ENCODE measurements around the gene POM121. TPM values are rescaled to one million over a fixed set of nuclear protein-coding genes. Genes with fewer than 3 reads are reported as not detected.
"Not testable (repeated sequence)": the region's sequence is repeated elsewhere in the genome, so short reads cannot be mapped to it uniquely, and the experiment has no call there.

The POM121 gene
- total RNA-seq, 1 experiment from 2014 or later: 79.0 TPM

DNA sequence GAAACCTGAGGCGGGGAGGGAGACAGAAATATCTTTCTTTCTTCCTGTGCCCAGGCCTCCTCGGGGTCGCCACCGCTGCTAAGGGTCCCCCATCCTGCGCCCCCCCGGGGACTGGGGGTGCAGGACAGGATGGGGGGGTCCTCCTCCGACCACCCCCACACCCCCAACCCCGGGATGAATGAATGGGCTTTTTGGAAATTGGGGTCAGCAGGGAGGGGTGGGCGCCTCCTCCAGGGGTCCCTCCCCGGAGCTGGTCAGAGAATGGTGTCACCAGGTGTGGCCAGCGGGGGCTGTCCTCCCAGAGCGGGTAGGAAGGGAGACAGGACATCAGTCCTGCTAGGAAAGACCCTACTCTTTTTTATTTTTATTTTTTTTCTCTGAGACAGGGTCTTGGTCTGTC is 51.5 kb downstream of the POM121 start:
- H3K27ac ChIP-seq (ENCODE audit: insufficient read length, low read depth, low read length); H3K9me3 ChIP-seq (ENCODE audit: control insufficient read depth, low read depth, low read length); H4K91ac ChIP-seq (ENCODE audit: insufficient read length, low read depth, low read length); H2AK5ac ChIP-seq (ENCODE audit: insufficient read length, low read length); H3K4me3 Mint-ChIP-seq; H3K79me2 ChIP-seq (ENCODE audit: insufficient read depth, low read length); H2BK120ac ChIP-seq (ENCODE audit: low read depth, low read length, poor library complexity, severe bottlenecking); H3K27me3 Mint-ChIP-seq (ENCODE audit: low read depth); H3K14ac ChIP-seq (ENCODE audit: insufficient read depth, low read length); H4K20me1 ChIP-seq (ENCODE audit: control insufficient read depth, insufficient read depth, insufficient read length); H3K79me1 ChIP-seq (ENCODE audit: insufficient read depth, low read depth, low read length, poor library complexity, severe bottlenecking); H3K36me3 Mint-ChIP-seq (ENCODE audit: insufficient read depth in 1 of 3, low read depth in 3 of 3); H3K9me3 Mint-ChIP-seq; H2BK12ac ChIP-seq (ENCODE audit: insufficient read length, low read depth, low read length); H3K4me1 Mint-ChIP-seq; H3K9ac ChIP-seq (ENCODE audit: extremely low read depth, insufficient read length, low read length); H3T11ph ChIP-seq (ENCODE audit: low read length); H3K4ac ChIP-seq (ENCODE audit: low read depth, low read length); H3K23ac ChIP-seq (ENCODE audit: insufficient read length, low read depth, low read length); H3K4me1 ChIP-seq (ENCODE audit: insufficient read depth, low read length); H2BK15ac ChIP-seq (ENCODE audit: low read depth, low read length); H3K56ac ChIP-seq (ENCODE audit: insufficient read length, low read depth, low read length); H3K27me3 ChIP-seq (ENCODE audit: insufficient read depth, low read length); H3K27ac Mint-ChIP-seq; H3K4me2 ChIP-seq (ENCODE audit: insufficient read depth, insufficient read length, low read length); H4K5ac ChIP-seq (ENCODE audit: insufficient read length, low read depth, low read length); H4K8ac ChIP-seq (replicated peaks; ENCODE audit: insufficient read length, low read depth, low read length); H2AFZ ChIP-seq (ENCODE audit: low read length); DNase-seq; H2BK5ac ChIP-seq (ENCODE audit: insufficient read length, low read length); H3K18ac ChIP-seq (ENCODE audit: insufficient read length, low read depth, low read length); H3K23me2 ChIP-seq (ENCODE audit: insufficient read length, low read depth, low read length, poor library complexity, severe bottlenecking); H2BK20ac ChIP-seq (ENCODE audit: low read depth, low read length, poor library complexity, severe bottlenecking): not testable (repeated sequence)
- WGBS (ENCODE audit: extremely low coverage, insufficient read length, low lambda C conversion rate): no CpG with 5 or more reads among the region's 12 CpGs

DNA sequence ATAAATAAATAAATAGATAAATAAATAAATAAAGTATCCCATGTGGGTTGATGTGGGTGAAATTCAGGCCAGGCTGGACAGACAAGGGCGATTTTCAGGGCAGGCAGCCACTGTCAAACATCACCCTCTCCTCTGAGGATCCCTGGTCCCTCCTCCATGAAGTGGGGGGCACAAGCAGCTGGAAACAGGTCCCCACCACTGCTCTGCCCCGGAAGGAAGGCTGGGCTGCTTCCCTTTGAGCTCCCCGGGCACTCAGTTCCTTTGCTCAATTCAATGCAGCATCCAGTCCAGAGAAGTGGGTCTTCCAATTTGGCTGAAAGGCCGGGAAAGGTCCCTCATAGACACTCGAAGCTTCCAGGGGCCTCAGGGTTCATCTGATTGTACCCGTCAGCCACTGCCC is 55.5 kb downstream of the POM121 start:
- H3K14ac ChIP-seq (ENCODE audit: insufficient read depth, low read length); H3K79me1 ChIP-seq (ENCODE audit: insufficient read depth, low read depth, low read length, poor library complexity, severe bottlenecking); H3K9me3 ChIP-seq (ENCODE audit: control insufficient read depth, low read depth, low read length); H3K4me2 ChIP-seq (ENCODE audit: insufficient read depth, insufficient read length, low read length); H3K4me1 Mint-ChIP-seq; H2BK15ac ChIP-seq (ENCODE audit: low read depth, low read length); H3K56ac ChIP-seq (ENCODE audit: insufficient read length, low read depth, low read length); H3K36me3 Mint-ChIP-seq (ENCODE audit: insufficient read depth in 1 of 3, low read depth in 3 of 3); H2BK120ac ChIP-seq (ENCODE audit: low read depth, low read length, poor library complexity, severe bottlenecking); H4K91ac ChIP-seq (ENCODE audit: insufficient read length, low read depth, low read length); H3T11ph ChIP-seq (ENCODE audit: low read length); H3K27ac ChIP-seq (ENCODE audit: insufficient read length, low read depth, low read length); H3K23ac ChIP-seq (ENCODE audit: insufficient read length, low read depth, low read length); H3K27me3 Mint-ChIP-seq (ENCODE audit: low read depth); H3K9ac ChIP-seq (ENCODE audit: extremely low read depth, insufficient read length, low read length); H4K5ac ChIP-seq (ENCODE audit: insufficient read length, low read depth, low read length); H2AFZ ChIP-seq (ENCODE audit: low read length); H3K18ac ChIP-seq (ENCODE audit: insufficient read length, low read depth, low read length); H2BK20ac ChIP-seq (ENCODE audit: low read depth, low read length, poor library complexity, severe bottlenecking); DNase-seq; H3K9me3 Mint-ChIP-seq; H3K4me3 Mint-ChIP-seq; H3K23me2 ChIP-seq (ENCODE audit: insufficient read length, low read depth, low read length, poor library complexity, severe bottlenecking); H2BK12ac ChIP-seq (ENCODE audit: insufficient read length, low read depth, low read length); H3K79me2 ChIP-seq (ENCODE audit: insufficient read depth, low read length); H3K4ac ChIP-seq (ENCODE audit: low read depth, low read length); H2BK5ac ChIP-seq (ENCODE audit: insufficient read length, low read length); H3K27me3 ChIP-seq (ENCODE audit: insufficient read depth, low read length); H3K27ac Mint-ChIP-seq; H3K4me1 ChIP-seq (ENCODE audit: insufficient read depth, low read length); H4K20me1 ChIP-seq (ENCODE audit: control insufficient read depth, insufficient read depth, insufficient read length); H4K8ac ChIP-seq (replicated peaks; ENCODE audit: insufficient read length, low read depth, low read length); H2AK5ac ChIP-seq (ENCODE audit: insufficient read length, low read length): not testable (repeated sequence)
- WGBS (ENCODE audit: extremely low coverage, insufficient read length, low lambda C conversion rate): no CpG with 5 or more reads among the region's 6 CpGs
